ENCODE results near the gene RGR. TPM values are rescaled to one million over a fixed set of nuclear protein-coding genes. Genes with fewer than 3 reads are reported as not detected.

RGR gene
- total RNA-seq, 1 experiment from 2014 or later: not detected

DNA sequence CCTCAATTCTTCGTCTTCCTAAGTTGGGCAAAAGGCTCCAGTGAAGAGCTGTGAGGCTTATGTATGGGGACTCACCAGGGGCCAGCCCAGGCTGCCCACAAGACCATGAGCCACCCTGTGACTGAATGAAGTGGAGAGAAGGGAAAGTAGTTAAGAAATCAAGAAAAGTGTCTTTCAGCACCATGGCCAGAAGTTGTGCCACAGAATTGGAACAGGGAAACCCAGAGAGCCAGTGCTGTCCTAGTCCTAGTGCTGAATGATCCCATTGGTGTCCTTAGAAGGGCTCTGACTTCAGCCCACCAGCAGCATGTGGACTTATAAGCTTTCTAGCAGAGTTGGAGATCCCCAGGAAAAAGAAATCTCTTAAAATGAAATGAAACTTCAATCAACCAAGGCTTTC is 46.5 kb downstream of the RGR start (continued):
- TF ChIP-seq ZNF219 (CRISPR knock-in tag; IDR thresholded peaks at IDR 0.05; ENCODE audit: borderline replicate concordance) (peak; percentile 97), JUN (CRISPR knock-in tag; IDR thresholded peaks at IDR 0.05) (peak; percentile 98), NFYB (CRISPR knock-in tag; conservative IDR thresholded peaks at IDR 0.05; ENCODE audit: low read depth) (peak; percentile 48), SMAD3 (CRISPR knock-in tag; IDR thresholded peaks at IDR 0.05; ENCODE audit: borderline replicate concordance) (peak; percentile 98)
- TF ChIP-seq, protein P1, sequence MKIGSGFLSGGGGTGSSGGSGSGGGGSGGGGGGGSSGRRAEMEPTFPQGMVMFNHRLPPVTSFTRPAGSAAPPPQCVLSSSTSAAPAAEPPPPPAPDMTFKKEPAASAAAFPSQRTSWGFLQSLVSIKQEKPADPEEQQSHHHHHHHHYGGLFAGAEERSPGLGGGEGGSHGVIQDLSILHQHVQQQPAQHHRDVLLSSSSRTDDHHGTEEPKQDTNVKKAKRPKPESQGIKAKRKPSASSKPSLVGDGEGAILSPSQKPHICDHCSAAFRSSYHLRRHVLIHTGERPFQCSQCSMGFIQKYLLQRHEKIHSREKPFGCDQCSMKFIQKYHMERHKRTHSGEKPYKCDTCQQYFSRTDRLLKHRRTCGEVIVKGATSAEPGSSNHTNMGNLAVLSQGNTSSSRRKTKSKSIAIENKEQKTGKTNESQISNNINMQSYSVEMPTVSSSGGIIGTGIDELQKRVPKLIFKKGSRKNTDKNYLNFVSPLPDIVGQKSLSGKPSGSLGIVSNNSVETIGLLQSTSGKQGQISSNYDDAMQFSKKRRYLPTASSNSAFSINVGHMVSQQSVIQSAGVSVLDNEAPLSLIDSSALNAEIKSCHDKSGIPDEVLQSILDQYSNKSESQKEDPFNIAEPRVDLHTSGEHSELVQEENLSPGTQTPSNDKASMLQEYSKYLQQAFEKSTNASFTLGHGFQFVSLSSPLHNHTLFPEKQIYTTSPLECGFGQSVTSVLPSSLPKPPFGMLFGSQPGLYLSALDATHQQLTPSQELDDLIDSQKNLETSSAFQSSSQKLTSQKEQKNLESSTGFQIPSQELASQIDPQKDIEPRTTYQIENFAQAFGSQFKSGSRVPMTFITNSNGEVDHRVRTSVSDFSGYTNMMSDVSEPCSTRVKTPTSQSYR (CRISPR knock-in tag; IDR thresholded peaks at IDR 0.05): peak; percentile 88
- TF ChIP-seq, protein P2, sequence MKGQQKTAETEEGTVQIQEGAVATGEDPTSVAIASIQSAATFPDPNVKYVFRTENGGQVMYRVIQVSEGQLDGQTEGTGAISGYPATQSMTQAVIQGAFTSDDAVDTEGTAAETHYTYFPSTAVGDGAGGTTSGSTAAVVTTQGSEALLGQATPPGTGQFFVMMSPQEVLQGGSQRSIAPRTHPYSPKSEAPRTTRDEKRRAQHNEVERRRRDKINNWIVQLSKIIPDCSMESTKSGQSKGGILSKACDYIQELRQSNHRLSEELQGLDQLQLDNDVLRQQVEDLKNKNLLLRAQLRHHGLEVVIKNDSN (CRISPR knock-in tag; IDR thresholded peaks at IDR 0.05): peak; percentile 85
- TF ChIP-seq, protein P3, sequence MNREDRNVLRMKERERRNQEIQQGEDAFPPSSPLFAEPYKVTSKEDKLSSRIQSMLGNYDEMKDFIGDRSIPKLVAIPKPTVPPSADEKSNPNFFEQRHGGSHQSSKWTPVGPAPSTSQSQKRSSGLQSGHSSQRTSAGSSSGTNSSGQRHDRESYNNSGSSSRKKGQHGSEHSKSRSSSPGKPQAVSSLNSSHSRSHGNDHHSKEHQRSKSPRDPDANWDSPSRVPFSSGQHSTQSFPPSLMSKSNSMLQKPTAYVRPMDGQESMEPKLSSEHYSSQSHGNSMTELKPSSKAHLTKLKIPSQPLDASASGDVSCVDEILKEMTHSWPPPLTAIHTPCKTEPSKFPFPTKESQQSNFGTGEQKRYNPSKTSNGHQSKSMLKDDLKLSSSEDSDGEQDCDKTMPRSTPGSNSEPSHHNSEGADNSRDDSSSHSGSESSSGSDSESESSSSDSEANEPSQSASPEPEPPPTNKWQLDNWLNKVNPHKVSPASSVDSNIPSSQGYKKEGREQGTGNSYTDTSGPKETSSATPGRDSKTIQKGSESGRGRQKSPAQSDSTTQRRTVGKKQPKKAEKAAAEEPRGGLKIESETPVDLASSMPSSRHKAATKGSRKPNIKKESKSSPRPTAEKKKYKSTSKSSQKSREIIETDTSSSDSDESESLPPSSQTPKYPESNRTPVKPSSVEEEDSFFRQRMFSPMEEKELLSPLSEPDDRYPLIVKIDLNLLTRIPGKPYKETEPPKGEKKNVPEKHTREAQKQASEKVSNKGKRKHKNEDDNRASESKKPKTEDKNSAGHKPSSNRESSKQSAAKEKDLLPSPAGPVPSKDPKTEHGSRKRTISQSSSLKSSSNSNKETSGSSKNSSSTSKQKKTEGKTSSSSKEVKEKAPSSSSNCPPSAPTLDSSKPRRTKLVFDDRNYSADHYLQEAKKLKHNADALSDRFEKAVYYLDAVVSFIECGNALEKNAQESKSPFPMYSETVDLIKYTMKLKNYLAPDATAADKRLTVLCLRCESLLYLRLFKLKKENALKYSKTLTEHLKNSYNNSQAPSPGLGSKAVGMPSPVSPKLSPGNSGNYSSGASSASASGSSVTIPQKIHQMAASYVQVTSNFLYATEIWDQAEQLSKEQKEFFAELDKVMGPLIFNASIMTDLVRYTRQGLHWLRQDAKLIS (CRISPR knock-in tag; IDR thresholded peaks at IDR 0.05; ENCODE audit: borderline replicate concordance): peak; percentile 90
- TF ChIP-seq, protein P4, sequence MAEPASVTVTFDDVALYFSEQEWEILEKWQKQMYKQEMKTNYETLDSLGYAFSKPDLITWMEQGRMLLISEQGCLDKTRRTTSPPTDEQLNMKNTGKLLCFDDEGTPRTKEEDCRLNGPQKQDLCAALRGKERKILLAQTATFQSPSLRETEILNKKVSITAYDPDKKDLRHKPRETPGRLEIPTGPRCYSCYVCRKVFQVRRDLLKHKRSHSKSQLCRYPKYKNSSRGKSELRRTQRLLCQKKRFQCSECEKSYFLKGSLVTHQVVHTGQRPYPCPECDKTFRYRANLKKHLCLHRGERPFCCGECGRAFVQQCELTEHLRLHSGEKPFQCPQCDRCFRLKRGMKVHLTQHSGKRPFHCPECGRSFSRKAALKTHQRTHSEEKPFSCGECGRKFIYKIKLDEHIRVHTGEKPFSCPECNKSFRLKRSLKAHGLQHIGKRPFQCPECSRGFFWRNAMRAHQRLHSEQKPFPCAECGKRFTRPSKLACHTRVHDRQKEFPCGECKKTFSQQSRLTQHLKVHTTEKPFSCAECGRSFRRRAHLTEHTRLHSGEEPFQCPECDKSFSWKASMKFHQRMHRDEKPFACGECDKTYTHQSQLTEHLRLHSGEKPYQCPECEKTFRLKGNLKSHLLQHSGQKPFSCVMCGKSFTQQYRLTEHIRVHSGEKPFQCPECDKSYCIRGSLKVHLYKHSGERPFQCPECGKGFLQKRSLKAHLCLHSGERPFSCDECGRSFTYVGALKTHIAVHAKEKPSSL (CRISPR knock-in tag; conservative IDR thresholded peaks at IDR 0.05): no peak

DNA sequence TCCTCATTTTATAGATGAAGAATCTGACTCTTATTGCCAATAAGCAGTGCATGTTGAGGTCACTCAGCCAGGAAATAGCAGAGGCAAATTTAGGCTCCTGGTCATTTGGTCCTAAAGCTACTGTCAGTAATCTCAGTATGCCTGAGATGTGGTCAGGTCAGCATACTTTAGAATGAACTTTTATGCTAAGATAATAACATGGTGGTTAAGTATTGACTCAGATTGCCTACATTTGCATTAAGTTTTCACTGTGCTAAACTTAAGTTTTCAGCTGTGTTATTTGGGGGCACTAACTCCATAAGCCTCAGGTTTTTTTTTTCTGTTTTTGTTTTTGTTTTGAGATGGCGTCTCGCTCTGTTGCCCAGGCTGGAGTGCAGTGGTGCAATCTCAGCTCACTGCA is 47.6 kb downstream of the RGR start:
- ATAC-seq (no peak), DNase-seq (ENCODE audit: low spot score) (no peak)
- H3K27ac Mint-ChIP-seq: no peak overlapping the region
- no peaks in the 10 kb centered on the region for H3K27me3 Mint-ChIP-seq (ENCODE audit: low read depth)
- H3K4me3 Mint-ChIP-seq: no peak overlapping the region
- ChIA-PET POLR2A (interaction anchor here (0.6 kb wide), 1 partner anchor 12 kb away, joined by 3 read pairs; no protein-coding TSS in a partner anchor), CTCF (no interaction called here)
- no peaks in the 10 kb centered on the region for H3K36me3 Mint-ChIP-seq
- H3K4me1 Mint-ChIP-seq: peaks cover 39% of the 10 kb centered on the region
- no peaks in the 10 kb centered on the region for H3K9me3 Mint-ChIP-seq
- TF ChIP-seq, protein P5, sequence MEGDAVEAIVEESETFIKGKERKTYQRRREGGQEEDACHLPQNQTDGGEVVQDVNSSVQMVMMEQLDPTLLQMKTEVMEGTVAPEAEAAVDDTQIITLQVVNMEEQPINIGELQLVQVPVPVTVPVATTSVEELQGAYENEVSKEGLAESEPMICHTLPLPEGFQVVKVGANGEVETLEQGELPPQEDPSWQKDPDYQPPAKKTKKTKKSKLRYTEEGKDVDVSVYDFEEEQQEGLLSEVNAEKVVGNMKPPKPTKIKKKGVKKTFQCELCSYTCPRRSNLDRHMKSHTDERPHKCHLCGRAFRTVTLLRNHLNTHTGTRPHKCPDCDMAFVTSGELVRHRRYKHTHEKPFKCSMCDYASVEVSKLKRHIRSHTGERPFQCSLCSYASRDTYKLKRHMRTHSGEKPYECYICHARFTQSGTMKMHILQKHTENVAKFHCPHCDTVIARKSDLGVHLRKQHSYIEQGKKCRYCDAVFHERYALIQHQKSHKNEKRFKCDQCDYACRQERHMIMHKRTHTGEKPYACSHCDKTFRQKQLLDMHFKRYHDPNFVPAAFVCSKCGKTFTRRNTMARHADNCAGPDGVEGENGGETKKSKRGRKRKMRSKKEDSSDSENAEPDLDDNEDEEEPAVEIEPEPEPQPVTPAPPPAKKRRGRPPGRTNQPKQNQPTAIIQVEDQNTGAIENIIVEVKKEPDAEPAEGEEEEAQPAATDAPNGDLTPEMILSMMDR (IDR thresholded peaks at IDR 0.05): no peak
- TF ChIP-seq ZNF232 (CRISPR knock-in tag; IDR thresholded peaks at IDR 0.05) (no peak), CREM (CRISPR knock-in tag; IDR thresholded peaks at IDR 0.05) (no peak), EMX1 (CRISPR knock-in tag; IDR thresholded peaks at IDR 0.05) (no peak), SMAD4 (CRISPR knock-in tag; IDR thresholded peaks at IDR 0.05) (no peak), ATF1 (CRISPR knock-in tag; IDR thresholded peaks at IDR 0.05) (no peak), NFATC4 (CRISPR knock-in tag; IDR thresholded peaks at IDR 0.05) (no peak), ZNF138 (CRISPR knock-in tag; conservative IDR thresholded peaks at IDR 0.05) (no peak), KAT7 (CRISPR knock-in tag; IDR thresholded peaks at IDR 0.05; ENCODE audit: borderline replicate concordance) (no peak), NR1H2 (CRISPR knock-in tag; IDR thresholded peaks at IDR 0.05) (no peak)
- TF ChIP-seq, protein P6, sequence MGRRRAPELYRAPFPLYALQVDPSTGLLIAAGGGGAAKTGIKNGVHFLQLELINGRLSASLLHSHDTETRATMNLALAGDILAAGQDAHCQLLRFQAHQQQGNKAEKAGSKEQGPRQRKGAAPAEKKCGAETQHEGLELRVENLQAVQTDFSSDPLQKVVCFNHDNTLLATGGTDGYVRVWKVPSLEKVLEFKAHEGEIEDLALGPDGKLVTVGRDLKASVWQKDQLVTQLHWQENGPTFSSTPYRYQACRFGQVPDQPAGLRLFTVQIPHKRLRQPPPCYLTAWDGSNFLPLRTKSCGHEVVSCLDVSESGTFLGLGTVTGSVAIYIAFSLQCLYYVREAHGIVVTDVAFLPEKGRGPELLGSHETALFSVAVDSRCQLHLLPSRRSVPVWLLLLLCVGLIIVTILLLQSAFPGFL (CRISPR knock-in tag; IDR thresholded peaks at IDR 0.05; ENCODE audit: borderline replicate concordance): no peak
- TF ChIP-seq, protein P7, sequence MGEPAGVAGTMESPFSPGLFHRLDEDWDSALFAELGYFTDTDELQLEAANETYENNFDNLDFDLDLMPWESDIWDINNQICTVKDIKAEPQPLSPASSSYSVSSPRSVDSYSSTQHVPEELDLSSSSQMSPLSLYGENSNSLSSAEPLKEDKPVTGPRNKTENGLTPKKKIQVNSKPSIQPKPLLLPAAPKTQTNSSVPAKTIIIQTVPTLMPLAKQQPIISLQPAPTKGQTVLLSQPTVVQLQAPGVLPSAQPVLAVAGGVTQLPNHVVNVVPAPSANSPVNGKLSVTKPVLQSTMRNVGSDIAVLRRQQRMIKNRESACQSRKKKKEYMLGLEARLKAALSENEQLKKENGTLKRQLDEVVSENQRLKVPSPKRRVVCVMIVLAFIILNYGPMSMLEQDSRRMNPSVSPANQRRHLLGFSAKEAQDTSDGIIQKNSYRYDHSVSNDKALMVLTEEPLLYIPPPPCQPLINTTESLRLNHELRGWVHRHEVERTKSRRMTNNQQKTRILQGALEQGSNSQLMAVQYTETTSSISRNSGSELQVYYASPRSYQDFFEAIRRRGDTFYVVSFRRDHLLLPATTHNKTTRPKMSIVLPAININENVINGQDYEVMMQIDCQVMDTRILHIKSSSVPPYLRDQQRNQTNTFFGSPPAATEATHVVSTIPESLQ (CRISPR knock-in tag; IDR thresholded peaks at IDR 0.05): no peak

Measured in WTC11 (cell line).